Activated CD4-positive, CD25-positive, alpha-beta regulatory T cell treated with anti-CD3 and anti-CD28 coated beads, Interleukin-2, amount 50 U/mL, for 72 hours (primary cell): ENCODE measurements around the gene RAF1.
"Not testable (repeated sequence)": the region's sequence is repeated elsewhere in the genome, so short reads cannot be mapped to it uniquely, and the experiment has no call there.

Experiments used
- DNase-seq: peaks from one replicate; pipeline ENCODE4 v3.0.0; 2021

RAF1 gene

DNA sequence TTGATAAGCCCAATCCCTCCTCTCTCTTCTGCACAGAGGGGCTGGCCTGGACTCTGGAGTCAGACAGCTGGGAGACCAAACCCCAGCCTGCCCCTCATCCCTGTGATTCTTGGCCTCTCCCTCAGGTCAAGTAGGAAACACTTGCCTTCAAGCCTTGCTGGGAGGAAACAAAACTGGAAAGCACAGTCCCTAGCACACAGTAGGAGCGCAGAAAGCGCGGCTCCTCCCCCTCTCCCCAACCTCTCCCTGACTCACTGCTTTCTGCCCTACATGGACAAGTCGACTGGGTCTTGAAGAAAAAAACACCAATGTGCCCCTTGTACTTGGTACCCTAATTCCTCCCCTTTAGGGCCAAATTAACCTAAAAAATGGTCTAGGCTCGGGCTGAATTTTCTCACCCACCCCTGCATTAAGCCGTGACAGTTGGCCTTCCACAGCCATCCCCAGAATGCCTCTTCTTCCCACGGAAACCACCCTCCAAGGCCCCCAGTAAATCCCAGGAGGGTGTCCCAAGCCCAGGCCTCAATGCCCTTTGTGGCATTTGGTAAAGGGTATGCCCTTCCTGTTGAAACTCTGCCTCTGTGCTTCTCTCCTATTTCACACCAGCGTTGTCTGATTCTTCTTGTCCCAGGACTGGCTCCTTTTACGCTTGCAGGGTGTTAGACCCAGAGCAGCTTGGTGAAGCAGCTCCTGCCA lies 11.3 kb upstream of the RAF1 start:
- DNase-seq: no peak

DNA sequence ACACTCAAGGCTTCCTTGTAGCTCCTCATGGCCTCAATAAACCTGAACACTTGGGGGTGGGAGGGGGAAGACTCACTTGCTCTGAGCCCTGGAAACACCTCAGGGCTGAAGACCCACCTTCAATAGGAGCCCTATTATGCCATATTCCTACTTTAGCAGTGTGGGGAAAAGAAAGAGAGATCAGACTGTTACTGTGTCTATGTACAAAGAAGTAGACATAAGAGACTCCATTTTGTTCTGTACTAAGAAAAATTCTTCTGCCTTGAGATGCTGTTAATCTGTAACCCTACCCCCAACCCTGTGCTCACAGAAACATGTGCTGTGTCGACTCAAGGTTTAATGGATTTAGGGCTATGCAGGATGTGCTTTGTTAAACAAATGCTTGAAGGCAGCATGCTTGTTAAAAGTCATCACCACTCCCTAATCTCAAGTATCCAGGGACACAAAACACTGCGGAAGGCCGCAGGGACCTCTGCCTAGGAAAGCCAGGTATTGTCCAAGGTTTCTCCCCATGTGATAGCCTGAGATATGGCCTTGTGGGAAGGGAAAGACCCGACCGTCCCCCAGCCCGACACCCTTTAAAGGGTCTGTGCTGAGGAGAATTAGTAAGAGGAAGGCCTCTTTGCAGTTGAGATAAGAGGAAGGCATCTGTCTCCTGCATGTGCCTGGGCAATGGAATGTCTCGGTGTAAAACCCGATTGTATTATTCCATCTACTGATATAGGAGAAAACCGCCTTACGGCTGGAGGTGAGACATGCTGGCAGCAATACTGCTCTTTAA lies 10.2 kb upstream of the RAF1 start:
- not testable (repeated sequence) for DNase-seq

DNA sequence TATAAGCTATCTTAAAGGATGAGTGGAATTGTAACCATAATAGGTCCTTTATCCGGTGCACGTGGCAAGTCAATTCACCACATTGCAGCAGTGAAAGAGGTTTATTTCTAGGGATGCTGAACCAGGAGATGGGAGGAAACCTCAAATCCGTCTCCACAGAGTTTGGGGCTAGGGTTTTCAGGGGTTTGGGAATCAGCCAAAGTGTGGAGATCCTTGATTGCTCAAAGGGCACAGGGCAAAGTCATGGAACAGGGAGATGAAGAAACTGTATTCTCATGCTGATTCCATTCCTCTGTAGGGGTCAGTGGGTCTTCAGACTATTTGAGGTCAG lies 7.2 kb upstream of the RAF1 start:
- DNase-seq: no peak

DNA sequence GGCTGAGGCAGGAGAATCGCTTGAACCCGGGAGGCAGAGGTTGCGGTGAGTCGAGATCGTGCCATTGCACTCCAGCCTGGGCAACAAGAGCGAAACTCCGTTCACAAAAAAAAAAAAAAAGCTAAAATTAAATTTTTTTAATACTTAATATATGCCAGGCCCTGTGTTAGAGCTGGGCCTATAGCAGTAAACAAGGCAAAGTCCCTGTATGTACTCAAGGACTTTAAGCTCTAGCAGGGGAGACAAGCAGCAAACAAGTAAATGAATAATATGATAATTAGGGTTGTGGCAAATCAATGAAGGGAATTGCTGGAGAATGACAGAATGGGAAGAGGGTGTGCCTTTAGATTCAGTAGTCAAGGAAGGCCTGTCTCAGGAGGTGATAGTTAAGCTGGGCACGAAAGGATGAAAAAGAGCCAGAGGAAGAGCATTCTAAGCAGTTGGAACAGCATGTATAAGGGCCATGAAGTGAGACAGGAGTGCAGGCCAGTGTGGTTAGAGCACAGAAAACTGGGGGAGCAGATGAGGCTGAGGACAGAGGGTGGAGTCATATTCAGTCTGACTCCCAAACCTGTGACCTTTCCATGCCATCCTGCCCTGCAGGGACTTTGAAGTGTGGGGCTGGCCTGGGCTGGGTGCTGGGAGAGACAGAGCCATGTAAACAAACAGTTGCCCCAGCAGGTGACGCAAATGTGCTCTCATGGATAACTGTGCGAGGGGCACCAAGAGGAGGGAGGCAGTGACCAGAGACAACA lies 6.6 kb upstream of the RAF1 start:
- no peak for DNase-seq

DNA sequence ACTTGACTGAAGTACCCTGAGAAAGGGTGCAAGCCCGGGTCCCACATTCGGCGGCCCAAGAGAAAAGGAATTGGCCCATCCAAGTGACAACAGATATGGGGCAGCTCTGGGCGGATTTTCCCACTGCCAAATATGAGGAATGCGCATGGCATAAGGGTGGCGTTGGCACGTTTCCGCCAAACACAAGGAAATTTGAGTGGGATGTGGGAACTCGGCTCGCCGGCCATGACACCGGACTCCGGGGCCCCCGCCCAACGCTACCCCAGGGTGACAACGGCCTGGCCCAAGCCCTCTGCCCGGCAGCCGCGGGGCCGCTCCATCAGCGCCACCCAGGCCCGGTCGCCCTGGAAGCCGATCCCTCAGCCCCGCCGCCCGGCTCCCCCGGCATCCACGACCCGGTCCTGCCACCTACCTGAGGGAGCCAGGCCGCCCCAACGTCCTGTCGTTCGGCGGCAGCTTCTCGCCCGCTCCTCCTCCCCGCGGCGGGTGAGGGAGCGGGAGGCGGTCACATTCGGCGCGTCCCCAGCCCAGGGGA lies 449 bp downstream of the RAF1 start:
- no peak for DNase-seq

DNA sequence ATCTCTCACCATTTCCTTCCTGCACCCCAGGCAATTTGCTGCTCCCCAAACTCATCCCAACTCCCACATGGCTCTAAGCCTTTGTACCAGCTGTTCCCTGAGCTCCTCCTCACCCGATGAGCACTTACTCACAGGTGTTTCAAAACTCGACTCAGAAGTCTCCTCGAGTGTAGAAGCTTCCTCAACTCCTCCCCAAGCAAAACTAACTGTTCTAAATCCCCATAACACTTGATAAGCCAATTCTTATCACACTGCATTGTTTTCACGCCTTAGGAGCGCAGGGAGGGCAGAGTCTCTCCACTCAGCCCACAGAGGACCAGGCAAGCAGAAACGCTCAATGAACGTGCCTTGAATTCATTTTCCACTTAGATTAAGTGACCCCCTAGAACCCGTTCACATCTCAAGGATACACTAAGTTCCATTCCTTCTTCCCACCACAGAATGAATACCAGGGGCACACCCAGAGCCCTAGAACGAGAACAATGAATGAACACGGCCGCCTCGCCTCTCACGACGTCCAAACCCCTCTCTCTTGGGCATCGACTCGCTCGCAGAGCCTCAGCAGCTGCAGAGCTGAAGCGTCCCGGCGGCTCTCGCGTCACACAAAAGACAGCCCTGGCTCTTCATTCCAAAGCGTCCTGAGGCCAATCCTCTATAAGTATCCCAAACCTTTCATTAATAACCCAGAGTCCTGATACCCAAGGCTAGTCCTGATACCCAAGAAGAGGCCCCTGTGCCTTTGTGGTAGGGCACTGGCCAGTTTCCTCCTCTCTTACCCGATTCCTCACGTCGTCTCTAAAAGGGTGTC lies 1.1 kb downstream of the RAF1 start:
- DNase-seq: peak; percentile 43

DNA sequence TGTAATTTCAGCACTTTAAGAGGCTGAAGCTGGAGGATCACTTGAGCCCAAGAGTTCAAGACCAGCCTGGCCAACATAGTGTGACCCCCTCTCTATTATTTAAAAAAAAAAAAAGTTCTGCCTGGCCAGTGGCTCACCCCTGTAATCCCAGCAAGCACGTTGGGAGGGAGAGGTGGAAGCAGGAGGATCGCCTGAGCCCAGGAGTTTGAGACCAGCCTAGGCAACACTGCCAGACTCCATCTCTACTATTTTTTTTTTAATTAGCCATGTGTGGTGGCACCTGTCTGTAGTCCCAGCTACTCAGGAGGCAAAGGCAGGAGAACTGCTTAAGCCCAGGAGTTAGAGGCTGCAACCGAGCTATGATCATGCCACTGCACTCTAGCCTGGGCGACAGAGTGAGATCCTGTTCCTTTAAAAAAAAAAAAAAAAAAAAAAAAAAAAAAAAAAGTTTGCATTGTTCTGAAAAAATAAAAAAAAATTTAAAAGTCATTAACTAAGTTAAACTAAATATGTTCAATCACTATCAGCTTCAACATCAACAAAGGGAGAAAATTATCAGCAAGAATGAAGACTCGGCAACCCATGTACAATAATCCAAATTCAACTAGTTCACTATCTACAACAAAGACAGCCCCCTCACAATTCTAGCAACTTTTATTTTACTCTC lies 1.9 kb downstream of the RAF1 start:
- no peak for DNase-seq

DNA sequence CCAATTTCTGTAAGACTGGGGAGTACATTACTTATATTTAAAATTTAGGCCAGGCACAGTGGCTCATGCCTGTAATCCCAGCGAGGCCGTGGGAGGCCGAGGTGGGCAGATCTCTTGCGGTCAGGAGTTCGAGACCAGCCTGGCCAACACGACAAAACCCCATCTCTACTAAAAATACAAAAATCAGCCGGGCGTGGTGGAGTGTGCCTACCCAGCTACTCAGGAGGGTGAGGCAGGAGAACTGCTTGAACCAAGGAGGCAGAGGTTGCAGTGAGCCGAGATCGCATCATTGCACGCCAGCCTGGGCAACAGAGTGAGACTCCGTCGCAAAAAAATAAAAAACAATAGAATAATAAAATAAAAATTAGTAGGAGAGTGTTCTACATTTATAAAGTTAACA lies 2.5 kb downstream of the RAF1 start:
- DNase-seq: not testable (repeated sequence)

DNA sequence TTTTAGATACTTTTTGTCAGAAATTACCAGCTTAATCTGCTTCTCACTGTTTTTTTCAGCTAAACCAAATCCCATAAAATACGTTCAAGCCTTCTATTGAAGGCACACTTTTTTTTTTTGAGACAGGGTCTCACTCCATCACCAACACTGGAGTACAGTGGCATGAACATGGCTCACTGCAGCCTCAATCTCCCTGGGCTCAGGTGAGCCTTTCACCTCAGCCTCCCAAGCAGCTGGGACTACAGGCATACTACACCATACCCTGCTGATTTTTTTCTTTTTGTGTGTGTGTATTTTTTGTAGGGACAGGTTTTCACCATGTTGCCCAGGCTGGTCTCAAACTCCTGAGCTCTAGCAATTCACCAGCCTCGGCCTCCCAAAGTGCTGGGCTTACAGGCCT lies 3.7 kb downstream of the RAF1 start:
- DNase-seq: no peak

DNA sequence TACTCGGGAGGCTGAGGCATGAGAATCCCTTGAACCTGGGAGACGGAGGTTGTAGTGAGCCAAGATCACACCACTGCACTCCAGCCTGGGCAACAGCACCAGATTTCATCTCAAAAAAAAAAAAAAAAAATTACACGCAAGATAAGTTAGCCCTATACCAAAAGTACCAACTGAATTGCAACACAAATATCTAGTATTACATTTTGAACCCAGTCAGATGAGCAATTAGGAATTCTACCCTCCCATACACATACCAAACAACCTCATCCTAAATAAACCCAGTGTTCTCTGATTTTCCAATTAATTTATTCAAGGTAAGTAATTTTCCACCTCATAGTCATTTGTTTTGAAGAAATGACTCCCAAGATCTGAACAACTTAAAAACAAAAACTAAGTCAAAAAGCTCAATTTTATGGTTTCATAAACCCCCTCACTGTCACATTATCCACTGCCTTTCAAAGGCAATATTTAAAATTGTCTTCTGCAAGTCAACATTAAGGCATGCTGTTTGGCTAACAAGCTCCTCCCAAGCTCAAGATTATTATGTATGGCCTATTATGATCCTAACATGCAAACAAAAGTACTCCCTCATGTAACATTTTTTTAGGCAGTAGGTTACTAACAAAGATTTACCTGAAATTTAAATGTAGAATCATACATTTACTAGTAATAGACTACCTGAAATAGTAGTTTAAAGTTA lies 4.5 kb downstream of the RAF1 start:
- DNase-seq: no peak

DNA sequence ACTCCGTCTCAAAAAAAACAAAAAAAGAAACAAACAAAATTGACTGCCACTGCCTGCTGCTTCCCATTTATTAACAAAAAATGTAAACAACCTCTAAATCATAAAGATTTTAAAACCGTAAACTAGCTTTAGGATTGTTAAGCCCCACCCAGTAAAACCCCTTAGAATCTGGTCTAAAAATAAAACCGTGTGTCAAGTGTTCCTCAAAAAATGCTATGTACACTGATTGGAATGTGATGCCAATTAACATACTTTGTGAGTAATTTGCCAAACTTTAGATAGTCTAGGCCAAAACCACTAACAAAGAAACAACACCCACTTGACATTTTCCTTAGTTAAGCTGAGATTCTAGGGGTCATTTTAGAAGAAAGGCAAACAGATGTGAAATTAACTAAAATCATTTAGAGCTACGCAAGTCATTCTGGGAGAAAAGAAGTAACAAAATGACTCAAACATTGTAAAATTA lies 5.3 kb downstream of the RAF1 start:
- no peak for DNase-seq

DNA sequence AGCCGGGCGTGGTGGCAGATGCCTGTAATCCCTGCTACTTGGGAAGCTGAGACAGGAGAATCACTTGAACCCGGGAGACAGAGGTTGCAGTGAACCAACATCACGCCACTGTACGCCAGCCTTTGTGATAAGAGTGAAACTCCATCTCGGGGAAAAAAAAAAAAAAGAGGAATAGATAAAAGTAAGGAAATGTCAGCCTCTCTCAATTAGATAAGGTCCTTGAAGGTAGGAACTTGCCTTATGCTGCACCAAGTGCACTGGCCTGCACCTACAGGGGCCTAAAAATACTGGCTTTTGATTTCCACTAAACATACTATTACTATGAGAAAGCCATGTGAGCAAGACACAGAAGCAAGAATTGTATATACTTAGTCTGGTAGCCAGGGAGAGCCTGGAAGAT lies 7.1 kb downstream of the RAF1 start:
- DNase-seq: no peak

DNA sequence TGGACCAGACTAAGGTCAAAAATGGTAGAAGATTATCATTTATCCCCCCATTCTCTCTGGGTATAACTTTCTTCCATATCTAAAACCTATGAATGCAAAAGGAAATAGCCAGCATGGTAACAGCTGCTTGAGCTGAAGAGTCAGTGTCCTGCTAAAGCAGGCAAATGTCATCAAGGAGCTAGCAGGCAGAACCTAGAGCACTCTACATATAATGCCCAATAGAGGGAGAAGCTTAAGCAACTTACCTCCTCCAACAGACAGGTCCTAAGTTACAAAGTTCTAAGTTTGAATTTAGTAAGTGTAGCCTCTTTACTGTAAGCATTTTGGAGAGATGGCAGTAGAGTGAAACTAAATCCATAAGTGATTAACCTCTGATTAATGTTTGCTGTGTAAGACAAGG lies 7.7 kb downstream of the RAF1 start:
- DNase-seq: no peak

DNA sequence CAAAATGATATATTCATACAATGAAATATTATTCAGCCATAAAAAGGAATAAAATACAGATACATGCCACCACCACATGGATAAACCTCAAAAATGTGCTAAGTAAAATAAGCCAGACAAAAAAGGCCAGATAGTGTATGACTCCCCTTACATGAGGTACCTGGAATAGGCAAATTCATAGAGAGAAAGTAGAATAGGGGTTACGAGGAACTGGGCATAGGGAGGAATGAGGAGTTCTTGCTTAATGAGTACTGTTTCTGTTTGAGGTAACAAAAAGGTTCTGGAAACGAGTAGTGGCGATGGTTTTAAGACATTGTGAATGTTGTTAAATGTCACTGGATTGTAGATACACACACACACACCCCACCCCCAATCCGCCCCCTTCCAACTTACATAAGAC lies 8.2 kb downstream of the RAF1 start:
- DNase-seq: no peak

DNA sequence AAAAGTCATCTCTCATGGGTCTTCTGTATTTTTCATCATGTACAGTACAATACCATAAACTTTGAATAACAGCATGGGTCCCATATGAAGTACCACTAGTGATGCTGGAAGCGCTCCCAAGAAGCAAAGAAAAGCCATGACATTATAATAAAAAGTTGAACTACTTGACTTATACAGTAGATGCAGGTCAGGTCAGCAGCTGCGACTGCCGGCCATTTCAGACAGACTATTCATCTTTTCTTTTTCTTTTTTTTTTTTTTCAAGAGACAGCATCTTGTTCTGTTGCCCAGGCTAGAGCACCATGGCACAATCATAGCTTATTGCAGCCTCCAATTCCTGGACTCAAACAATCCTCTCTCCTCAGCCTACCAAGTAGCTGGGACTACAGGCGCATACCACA lies 10.2 kb downstream of the RAF1 start:
- DNase-seq: no peak

DNA sequence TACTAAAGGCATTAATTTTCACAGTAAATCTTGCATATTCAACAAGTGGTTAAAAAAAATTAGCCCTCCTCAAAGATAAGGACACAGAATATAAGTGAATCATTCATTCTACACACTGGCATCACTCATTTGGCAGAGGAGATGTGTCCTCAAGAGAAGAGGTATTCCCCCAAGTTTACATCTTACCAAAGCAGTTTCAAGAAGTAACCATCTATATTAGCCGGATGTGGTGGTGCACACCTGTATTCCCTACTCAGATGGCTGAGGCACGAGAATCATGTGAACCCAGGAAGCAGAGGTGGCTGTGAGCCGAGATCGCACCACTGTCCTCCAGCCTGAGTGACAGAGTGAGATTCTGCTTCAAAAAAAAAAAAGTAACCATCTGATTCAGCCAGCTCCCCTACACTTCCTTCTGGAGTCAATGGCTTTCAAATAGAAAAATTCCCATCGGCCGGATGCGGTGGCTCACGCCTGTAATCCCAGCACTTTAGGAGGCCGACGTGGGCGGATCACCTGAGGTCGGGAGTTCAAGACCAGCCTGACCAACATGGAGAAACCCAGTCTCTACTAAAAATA lies 15.4 kb downstream of the RAF1 start:
- DNase-seq: no peak

DNA sequence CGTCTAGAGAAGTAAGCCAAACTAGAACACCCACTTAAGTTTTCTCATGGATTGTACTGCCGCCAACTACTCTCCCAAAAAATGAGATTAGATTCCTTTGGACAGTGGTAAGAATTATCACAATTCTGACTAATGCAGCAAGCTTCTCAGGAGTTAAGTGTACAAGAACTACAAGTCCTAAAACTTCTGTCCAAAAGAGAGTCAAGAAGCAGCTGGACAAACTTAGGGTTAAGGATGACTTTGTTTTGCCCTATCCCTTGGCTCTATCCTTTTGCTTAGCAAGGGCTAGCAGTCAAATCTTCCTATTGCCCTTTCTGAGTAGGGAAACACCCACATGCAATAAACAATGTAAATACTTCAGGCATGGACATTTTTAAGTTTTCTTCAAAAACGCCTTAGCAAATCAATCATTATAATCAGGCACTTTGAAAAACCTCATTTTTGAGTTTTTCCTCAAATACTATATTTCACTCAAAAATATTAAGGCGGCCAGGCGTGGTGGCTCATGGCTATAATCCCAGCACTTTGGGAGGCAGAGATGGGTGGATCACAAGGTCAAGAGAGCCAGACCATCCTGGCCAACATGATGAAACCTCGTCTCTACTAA lies 19.5 kb downstream of the RAF1 start:
- no peak for DNase-seq

DNA sequence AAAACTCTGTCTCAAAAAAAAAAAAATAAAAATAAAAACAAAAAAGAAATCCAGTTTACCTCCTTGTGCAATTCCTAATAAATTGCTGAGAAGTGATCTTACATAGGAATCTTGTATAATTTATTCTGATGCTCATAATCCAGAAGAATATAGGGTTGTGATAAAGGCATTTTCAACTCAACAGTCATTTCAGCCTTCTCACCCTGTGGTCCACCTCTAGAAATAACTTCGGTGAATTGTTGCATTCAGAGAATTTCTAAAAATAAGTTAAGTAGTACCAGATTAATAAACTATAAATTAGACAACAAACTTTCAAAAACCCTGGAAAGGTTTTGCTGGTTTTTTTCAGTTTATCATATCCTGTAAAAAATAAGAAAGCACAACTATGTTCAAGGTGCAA lies 20.2 kb downstream of the RAF1 start:
- no peak for DNase-seq

DNA sequence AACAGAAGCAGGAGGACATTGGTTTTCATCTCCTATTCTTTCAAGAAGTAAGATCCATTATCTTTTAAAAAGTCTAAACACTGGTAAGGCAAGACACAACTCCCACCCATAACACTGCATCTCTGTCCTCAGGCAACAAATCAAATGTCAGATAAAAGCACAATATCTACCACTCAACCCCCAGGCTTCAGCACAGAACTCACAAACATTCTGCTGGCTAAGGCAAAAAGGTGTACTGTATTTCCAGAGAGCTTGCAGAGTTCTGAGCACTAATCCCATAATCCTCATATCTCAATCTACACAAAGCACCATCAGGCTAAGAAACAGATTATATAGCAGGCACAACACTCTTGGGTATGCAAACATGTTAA lies 20.9 kb downstream of the RAF1 start:
- no peak for DNase-seq

DNA sequence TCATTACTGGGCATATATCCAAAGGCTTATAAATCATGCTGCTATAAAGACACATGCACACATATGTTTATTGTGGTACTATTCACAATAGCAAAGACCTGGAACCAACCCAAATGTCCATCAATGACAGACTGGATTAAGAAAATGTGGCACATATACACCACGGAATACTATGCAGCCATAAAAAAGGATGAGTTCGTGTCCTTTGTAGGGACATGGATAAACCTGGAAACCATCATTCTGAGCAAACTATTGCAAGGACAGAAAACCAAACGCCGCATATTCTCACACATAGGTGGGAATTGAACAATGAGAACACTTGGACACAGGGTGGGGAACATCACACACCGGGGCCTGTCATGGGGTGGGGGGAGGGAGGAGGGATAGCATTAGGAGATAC lies 23.1 kb downstream of the RAF1 start:
- not testable (repeated sequence) for DNase-seq

DNA sequence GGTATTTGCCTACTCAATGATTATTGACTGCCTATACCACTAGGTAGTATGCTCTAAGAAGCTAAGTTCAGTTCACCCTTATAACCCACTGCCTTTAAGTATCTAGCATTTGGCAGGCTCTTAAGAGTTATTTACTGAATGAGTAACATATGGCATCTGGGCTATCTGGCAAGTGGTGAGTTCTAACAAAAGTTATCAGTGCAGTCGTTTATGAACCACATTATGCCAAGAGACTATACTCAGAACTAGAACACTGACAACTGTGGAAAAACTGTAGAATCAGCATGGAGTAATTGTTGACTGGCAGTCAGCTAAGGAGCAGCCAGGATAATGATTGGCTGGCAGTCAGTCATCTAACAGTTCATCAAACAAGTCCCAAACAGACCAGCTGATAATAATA lies 25.8 kb downstream of the RAF1 start:
- no peak for DNase-seq
